GM23338 (cell line): ENCODE data around the gene TMEM179. TPM values are rescaled to one million over a fixed set of nuclear protein-coding genes. Genes with fewer than 3 reads are reported as not detected.

Experiments
- ATAC-seq: fragments of 200-7000 bp; cut with Tn5 transposase; 3 replicates; pipeline ENCODE4 v1.9.1; 2020
- DNase-seq: peaks from one replicate; pipeline ENCODE4 v3.0.0-alpha.2; 2015; ENCODE audit warnings: low spot score
- H2AFZ ChIP-seq: fragments of 200-600 bp; sonication (generic); 2 replicates; pipeline ENCODE4 v1.8.0; 2016; ENCODE audit warnings: antibody characterized with exemption, mild to moderate bottlenecking, moderate library complexity
- H3F3A ChIP-seq: fragments of 200-600 bp; sonication (generic); replicated peaks from 2 replicates; pipeline ENCODE4 v1.8.0; 2017; ENCODE audit warnings: antibody characterized with exemption, mixed run types, low read depth
- H3K27ac ChIP-seq: fragments of 200-600 bp; sonication (generic); 2 replicates; pipeline ENCODE4 v1.6.1; 2016; ENCODE audit warnings: low read depth
- H3K27me3 ChIP-seq: fragments of 200-600 bp; sonication (generic); 2 replicates; pipeline ENCODE4 v1.8.0; 2016; ENCODE audit warnings: mild to moderate bottlenecking, mixed run types, moderate library complexity; ENCODE audit not compliant: insufficient read depth
- H3K36me3 ChIP-seq: fragments of 200-600 bp; sonication (generic); 2 replicates; pipeline ENCODE4 v1.8.0; 2016; ENCODE audit warnings: mild to moderate bottlenecking; ENCODE audit not compliant: insufficient read depth
- H3K4me1 ChIP-seq: fragments of 200-600 bp; sonication (generic); 2 replicates; pipeline ENCODE4 v1.8.0; 2016; ENCODE audit warnings: mild to moderate bottlenecking, moderate library complexity; ENCODE audit not compliant: insufficient read depth
- H3K4me2 ChIP-seq: fragments of 200-600 bp; sonication (generic); 2 replicates; pipeline ENCODE4 v1.7.1; 2017; ENCODE audit warnings: mixed run types
- H3K4me3 ChIP-seq: fragments of 200-600 bp; sonication (generic); 2 replicates; pipeline ENCODE4 v1.6.1; 2016; ENCODE audit warnings: mixed run types
- H3K79me2 ChIP-seq: fragments of 200-600 bp; sonication (generic); replicated peaks from 2 replicates; pipeline ENCODE4 v1.8.0; 2017; ENCODE audit warnings: mild to moderate bottlenecking; ENCODE audit not compliant: insufficient read depth
- H3K9me2 ChIP-seq: fragments of 200-600 bp; sonication (generic); 2 replicates; pipeline ENCODE4 v1.8.0; 2017; ENCODE audit not compliant: insufficient read depth
- H4K20me1 ChIP-seq: fragments of 200-600 bp; sonication (generic); replicated peaks from 2 replicates; pipeline ENCODE4 v1.8.0; 2017; ENCODE audit warnings: mild to moderate bottlenecking; ENCODE audit not compliant: insufficient read depth
- H3K27ac Mint-ChIP-seq: 2 replicates; pipeline ENCODE4 v1.8.0; 2020; ENCODE audit warnings: inconsistent platforms, mild to moderate bottlenecking, moderate library complexity, mixed read lengths
- H3K27me3 Mint-ChIP-seq: 3 replicates; pipeline ENCODE4 v1.8.0; 2022; ENCODE audit warnings: low read depth, mild to moderate bottlenecking, moderate library complexity, mixed read lengths, inconsistent platforms; ENCODE audit not compliant: insufficient read depth, poor library complexity
- H3K36me3 Mint-ChIP-seq: 3 replicates; pipeline ENCODE4 v1.8.0; 2021; ENCODE audit warnings: low read depth, mild to moderate bottlenecking, inconsistent platforms, moderate library complexity, mixed read lengths
- H3K4me1 Mint-ChIP-seq: 3 replicates; pipeline ENCODE4 v1.8.0; 2020; ENCODE audit warnings: mild to moderate bottlenecking, inconsistent platforms, mixed read lengths
- H3K4me3 Mint-ChIP-seq: 3 replicates; pipeline ENCODE4 v1.8.0; 2021; ENCODE audit warnings: moderate library complexity, mild to moderate bottlenecking, inconsistent platforms, mixed read lengths
- H3K9me3 Mint-ChIP-seq: 3 replicates; pipeline ENCODE4 v1.8.0; 2020; ENCODE audit warnings: moderate library complexity, mild to moderate bottlenecking, inconsistent platforms, mixed read lengths
- CREB1 ChIP-seq: fragments of 250-450 bp; sonication (Bioruptor Pico); IDR thresholded peaks from 2 replicates; pipeline ENCODE4 v1.5.0; 2020; ENCODE audit warnings: low read depth, mild to moderate bottlenecking, moderate library complexity
- CTCF ChIP-seq, 2 experiments: fragments of 200-600 bp in 1 of 2; sonication (generic) in 1 of 2; conservative IDR thresholded peaks; 2 replicates each; pipeline versions ENCODE4 v1.5.1 to v1.6.1; 2016 to 2017; ENCODE audit warnings: antibody characterized with exemption in 2 of 2, low read depth in 2 of 2, mild to moderate bottlenecking in 2 of 2, moderate library complexity in 1 of 2
- EZH2 ChIP-seq: fragments of 200-600 bp; sonication (generic); IDR thresholded peaks from one replicate; pipeline ENCODE4 v1.8.0; 2017; ENCODE audit warnings: antibody characterized with exemption, mild to moderate bottlenecking, low read depth; ENCODE audit not compliant: unreplicated experiment
- EZH2phosphoT487 ChIP-seq: fragments of 200-600 bp; sonication (generic); IDR thresholded peaks from one replicate; pipeline ENCODE4 v1.8.1; 2018; ENCODE audit warnings: antibody characterized with exemption; ENCODE audit not compliant: unreplicated experiment
- JUNB ChIP-seq: IDR thresholded peaks from one replicate; pipeline ENCODE4 v1.6.1; 2016; ENCODE audit warnings: antibody characterized with exemption; ENCODE audit not compliant: unreplicated experiment
- REST ChIP-seq: IDR thresholded peaks from one replicate; pipeline ENCODE4 v1.6.1; 2018; ENCODE audit warnings: antibody characterized with exemption; ENCODE audit not compliant: unreplicated experiment
- ZNF114 ChIP-seq: fragments of 250-450 bp; sonication (Bioruptor Pico); IDR thresholded peaks from 2 replicates; pipeline ENCODE4 v1.5.0; 2020; ENCODE audit warnings: mild to moderate bottlenecking, moderate library complexity
- polyA plus RNA-seq: library from polyadenylated mRNA; unstranded; fragments of >200 nt; fragmentation: Nextera tagmentation; extraction: Ambion mirVana; gene quantifications from 2 replicates; pipeline ENCODE4 v1.2.1, GENCODE V29; 2016
- total RNA-seq: library from RNA; depleted of rRNA; stranded (reverse); fragments of >200 nt; shearing (Covaris generic); gene quantifications from 2 replicates; pipeline ENCODE4 v1.2.3, GENCODE V29; 2014

The TMEM179 gene
- total and polyA plus RNA-seq, 2 experiments from 2014 or later: 1.0 to 4.8 TPM

DNA sequence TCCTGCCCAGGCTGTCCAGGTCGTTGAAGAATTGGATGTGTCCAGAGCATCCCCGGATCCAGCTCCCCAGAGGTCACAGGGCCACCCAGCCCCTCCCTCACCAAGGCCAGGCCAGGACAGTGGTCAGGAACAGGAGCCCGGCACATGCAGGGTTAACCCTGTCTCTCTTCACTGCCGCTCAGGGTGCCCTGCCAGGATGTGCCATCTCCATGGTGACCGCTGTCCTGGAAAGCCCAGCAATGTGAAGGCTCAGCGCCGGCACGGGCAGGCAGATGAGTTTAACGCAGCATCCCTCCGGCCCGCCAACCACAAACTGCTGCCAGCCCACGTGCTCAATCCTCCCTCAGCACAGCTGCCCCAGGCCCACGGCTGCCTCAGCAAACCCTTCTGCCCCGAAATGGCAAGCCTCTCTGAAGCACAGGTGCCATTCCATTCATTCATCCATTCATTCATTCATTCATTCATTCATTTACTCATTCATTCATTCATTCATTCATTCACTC lies 4.4 kb downstream of the TMEM179 start:
- H3K4me2 ChIP-seq: no peak overlapping the region
- no peak overlapping the region for H2AFZ ChIP-seq
- H3K9me2 ChIP-seq: no peaks in the 10 kb centered on the region
- no peaks in the 10 kb centered on the region for H3K79me2 ChIP-seq
- H3K4me3 Mint-ChIP-seq: no peak overlapping the region; the same call in 2 of the 3 replicates
- peaks cover 13% of the 10 kb centered on the region for H3K27me3 ChIP-seq
- no peaks in the 10 kb centered on the region; the same call in 2 of the 3 replicates for H3K9me3 Mint-ChIP-seq
- H3K4me3 ChIP-seq: no peak overlapping the region
- no peaks in the 10 kb centered on the region for H3K36me3 ChIP-seq
- peaks cover 10% of the 10 kb centered on the region for H3K4me1 Mint-ChIP-seq
- DNase-seq (no peak), ATAC-seq (no peak)
- no peaks in the 10 kb centered on the region for H3F3A ChIP-seq
- TF ChIP-seq EZH2phosphoT487 (no peak), REST (no peak), ZNF114 (CRISPR knock-in tag) (no peak)
- H4K20me1 ChIP-seq: 0 out of 2 replicates have a peak, but pooled peaks cover under 1% of the 10 kb centered on the region
- no peaks in the 10 kb centered on the region; the same call in 2 of the 3 replicates for H3K36me3 Mint-ChIP-seq
- peaks cover 3% of the 10 kb centered on the region; the same call in 1 of the 2 replicates for H3K4me1 ChIP-seq
- H3K27me3 Mint-ChIP-seq: peaks cover 21% of the 10 kb centered on the region
- H3K27ac Mint-ChIP-seq: no peak overlapping the region
- H3K27ac ChIP-seq: no peak overlapping the region

GRCh38 chr14:104599446-104599845 lies 5.1 kb downstream of the TMEM179 start:
- H3K27ac Mint-ChIP-seq: no peak overlapping the region
- TF ChIP-seq EZH2 (no peak), ZNF114 (CRISPR knock-in tag) (no peak), CTCF (conservative IDR thresholded peaks at IDR 0.05; ENCODE audit: low read depth in 2 of 2) (no peak), EZH2phosphoT487 (no peak), CREB1 (CRISPR knock-in tag) (no peak), JUNB (no peak)
- H3K27ac ChIP-seq: no peak overlapping the region

More at GRCh38 chr14:104599446-104599845, 5.1 kb downstream of the TMEM179 start:
- no peaks in the 10 kb centered on the region for H3K79me2 ChIP-seq
- Mint-ChIP-seq H3K4me1 (peaks cover 6% of the 10 kb centered on the region), H3K36me3 (no peaks in the 10 kb centered on the region; the same call in 2 of the 3 replicates), H3K9me3 (no peaks in the 10 kb centered on the region; the same call in 2 of the 3 replicates), H3K4me3 (no peak overlapping the region), H3K27me3 (peaks cover 15% of the 10 kb centered on the region)
- no peaks in the 10 kb centered on the region for H3K4me1 ChIP-seq
- peaks cover 7% of the 10 kb centered on the region for H3K27me3 ChIP-seq
- ATAC-seq (no peak), DNase-seq (no peak)
- H3K4me2 ChIP-seq: no peak overlapping the region
- no peak overlapping the region for H3K4me3 ChIP-seq
- no peaks in the 10 kb centered on the region for H3K9me2 ChIP-seq
- H3F3A ChIP-seq: no peaks in the 10 kb centered on the region
- no peaks in the 10 kb centered on the region for H4K20me1 ChIP-seq
- no peaks in the 10 kb centered on the region for H3K36me3 ChIP-seq
- H2AFZ ChIP-seq: no peak overlapping the region
